DOHH2 (cell line): ENCODE measurements around the gene VSX1.

ENCODE experiments used
- CTCF ChIP-seq: fragments of 200-600 bp; sonication (generic); IDR thresholded peaks from one replicate; pipeline ENCODE4 v1.5.1; 2014; ENCODE audit warnings: antibody characterized with exemption, mild to moderate bottlenecking, low read depth, low read length; ENCODE audit not compliant: poor library complexity, severe bottlenecking
- EZH2phosphoT487 ChIP-seq: fragments of 200-600 bp; sonication (generic); IDR thresholded peaks from 2 replicates; pipeline ENCODE4 v1.6.1; 2017; ENCODE audit warnings: borderline replicate concordance, mild to moderate bottlenecking, antibody characterized with exemption, low read length, moderate library complexity, mixed read lengths

- TF ChIP-seq CTCF (no peak), EZH2phosphoT487 (no peak)
Measured at GRCh38 chr20:25100914-25101313, 19.0 kb upstream of the VSX1 start.
